HG02798 (cell line): ENCODE measurements around the gene SUPT3H.
"Not testable (repeated sequence)": the region's sequence is repeated elsewhere in the genome, so short reads cannot be mapped to it uniquely, and the experiment has no call there.

Experiments
- ATAC-seq: cut with Tn5 transposase; IDR thresholded peaks from one replicate; pipeline ENCODE4 v1.9.1; 2021; ENCODE audit warnings: mild to moderate bottlenecking; ENCODE audit not compliant: unreplicated experiment, poor library complexity

Gene SUPT3H

DNA sequence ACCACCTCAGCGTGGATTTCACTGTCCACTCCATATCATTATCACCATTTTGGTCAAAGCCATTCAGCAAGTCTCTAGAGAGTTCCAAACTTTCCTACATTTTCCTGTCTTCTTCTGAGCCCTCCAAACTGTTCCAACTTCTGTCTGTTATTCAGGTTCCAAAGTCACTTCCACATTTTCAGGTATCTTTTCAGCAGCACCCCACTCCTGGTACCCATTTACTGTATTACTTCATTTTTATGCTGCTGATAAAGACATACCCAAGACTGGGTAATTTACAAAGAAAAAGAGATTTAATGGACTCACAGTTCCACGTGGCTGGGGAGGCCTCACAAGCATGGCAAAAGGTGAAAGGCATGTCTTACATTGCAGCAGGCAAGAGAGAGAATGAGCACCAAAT lies 512.5 kb downstream of the SUPT3H start:
- ATAC-seq = not testable (repeated sequence)

DNA sequence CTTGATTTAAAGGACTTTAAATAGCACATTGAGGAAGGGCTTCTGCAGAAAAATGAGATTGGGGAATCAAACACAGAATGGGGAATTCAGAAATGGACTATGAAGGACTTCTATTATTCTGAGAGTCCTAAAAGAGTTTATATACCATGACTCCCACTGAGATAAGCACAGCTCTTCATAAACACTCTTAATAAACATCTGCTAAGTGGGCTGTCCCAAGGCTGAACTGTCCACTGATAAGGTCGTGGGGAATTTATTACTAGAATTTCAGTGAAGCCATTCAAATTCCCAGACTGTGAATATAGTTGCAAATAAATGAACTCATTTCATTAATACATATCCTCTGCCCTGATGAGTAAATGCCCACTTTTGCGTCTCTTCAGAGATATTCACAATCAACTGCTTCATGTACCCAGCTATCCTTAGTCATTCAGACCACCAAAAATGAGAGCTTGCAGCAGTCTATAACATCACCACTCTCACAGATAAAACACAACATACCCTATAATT lies 517.8 kb downstream of the SUPT3H start:
- ATAC-seq = no peak

DNA sequence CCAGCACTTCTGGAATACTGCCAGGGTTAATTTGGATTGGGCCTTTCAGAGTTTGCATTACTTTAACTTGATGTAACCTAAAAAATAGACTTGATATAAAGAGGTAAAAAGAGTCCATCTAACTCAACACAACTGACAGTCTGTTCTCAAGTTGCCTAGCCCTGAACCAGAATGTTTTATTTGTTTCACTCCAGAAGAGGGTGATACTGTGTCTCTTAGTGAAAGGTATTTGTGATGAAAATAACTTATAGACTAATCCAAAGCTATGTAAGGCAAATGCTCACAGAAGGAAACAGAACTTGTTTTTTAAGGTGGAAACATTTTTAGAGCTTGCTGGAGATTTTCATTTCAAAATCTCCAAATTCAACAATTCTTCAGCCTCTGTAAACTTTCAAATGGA lies 518.7 kb downstream of the SUPT3H start:
- no peak for ATAC-seq

DNA sequence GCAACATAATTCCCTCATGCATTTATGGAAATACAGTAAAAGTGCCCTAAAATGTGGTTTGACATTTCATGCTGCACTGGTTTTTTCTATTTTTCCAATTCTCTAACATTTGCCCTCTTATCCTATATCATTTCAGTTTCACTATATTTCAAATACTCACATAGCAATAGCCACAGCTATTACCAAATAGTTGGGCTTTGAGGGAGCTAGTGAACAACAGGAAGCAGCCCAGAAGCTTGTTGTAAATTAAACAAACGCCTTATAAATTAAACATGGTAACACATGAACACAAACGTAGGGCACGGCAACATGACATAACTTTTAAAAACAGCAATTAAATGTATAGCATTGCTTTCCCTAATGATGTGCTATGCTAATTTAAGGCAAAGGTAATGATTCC lies 521.3 kb downstream of the SUPT3H start:
- ATAC-seq = no peak

DNA sequence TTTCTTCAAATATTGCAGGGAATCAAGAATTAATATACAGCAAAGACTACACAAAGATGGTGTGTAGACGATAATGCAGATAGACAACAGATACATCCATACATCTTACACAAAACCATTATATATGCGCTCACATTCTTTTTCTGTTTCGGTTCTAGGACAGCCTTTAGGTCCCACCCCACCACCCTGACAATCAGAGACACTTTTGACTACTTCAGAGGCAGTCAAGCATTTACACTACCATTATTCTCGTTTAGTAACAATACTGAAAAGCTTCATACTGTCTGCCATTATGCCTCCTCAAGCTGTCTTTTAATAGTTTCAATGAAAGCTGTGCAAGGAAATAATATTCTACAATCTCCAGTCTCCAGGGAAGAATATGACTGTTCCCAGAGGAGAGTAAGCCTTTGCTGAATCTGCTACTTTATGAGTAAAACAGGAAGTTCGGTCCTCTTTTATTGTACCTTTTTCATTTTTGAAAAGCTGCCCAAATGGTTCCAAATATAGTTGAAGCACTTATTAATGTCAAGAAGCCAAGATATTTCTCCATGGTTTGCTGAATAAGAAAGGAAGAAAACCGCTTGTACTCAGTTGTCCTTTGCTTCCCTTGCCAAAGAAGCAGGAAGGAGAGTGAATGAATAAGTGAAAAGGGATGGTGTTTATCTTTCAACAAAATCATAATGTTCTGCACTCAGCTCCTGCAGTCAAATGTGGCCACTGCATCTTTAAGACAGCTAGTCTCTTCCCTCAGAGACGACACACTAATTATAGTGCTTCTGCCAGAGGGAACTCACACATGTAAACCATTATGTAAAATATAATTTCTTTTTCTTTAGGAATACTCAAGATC lies 521.9 kb downstream of the SUPT3H start:
- ATAC-seq = no peak

DNA sequence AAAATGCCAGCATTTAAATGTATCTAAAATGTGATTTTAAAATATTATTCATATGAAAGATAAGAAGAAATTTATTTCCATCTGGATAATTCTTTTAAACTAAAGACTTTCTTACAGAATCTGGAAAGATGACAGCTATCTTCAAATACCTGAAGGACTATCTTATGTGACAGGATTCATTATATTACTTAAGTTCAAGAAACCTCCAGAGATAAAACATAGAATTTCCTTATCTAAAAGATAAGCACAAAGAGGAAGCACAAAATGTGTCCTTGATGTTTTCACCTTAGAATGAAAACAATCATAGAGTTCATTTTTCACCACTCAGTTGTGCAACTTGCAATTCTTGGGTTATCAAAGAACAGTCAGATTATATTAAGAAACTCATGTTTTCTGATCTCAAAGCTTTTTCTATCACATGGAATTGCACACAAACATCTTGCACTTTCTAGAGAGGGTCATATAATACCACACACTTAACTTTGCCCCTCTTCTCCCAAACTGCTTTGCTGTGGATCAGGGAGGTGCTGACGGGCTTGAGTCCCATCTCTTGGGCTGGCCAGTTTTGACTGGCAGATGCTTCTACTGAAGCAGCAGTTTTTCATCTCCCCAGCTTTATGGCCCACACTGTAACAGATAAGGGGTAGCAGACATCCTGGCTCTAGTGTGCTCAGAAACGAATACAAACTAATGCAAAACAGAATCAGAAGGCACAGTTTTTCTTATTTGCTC lies 522.9 kb downstream of the SUPT3H start:
- no peak for ATAC-seq

DNA sequence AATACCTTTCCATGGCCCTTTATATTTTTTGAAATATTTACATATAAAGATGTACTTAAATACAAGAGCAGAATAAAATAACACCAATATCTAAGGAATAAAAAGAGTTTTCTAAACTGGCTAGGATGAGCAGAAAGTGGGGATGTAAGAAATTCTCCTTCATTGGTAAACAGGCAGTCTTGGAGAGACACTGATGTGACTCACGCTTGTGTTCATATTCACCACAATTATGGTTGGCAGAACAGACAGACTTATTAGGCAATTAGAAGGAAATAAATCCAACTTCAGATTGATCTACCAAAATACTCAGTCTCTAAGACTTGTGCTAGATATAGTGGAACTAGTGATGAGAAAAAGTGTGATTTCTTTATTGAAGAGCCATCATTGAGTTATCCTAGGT lies 526.6 kb downstream of the SUPT3H start:
- ATAC-seq = no peak

DNA sequence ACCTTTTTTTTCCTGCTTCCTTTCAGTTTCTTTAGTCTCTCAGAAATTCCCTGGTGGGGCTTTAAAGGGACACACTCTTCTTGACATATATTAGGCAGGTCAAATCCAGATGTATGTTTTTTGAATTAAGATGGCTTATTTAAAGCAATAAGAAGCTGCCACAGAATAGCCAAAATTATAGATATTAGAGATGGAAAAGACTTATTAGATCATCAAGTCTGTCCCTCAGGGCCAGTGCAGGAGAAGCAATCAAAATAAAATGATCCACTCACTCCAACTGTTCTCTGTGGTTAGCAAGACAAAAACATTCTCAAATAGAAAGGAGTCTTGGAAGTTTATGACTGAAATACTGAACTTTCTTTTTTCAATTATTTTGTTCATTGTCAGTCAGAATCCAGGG lies 527.4 kb downstream of the SUPT3H start:
- no peak for ATAC-seq

DNA sequence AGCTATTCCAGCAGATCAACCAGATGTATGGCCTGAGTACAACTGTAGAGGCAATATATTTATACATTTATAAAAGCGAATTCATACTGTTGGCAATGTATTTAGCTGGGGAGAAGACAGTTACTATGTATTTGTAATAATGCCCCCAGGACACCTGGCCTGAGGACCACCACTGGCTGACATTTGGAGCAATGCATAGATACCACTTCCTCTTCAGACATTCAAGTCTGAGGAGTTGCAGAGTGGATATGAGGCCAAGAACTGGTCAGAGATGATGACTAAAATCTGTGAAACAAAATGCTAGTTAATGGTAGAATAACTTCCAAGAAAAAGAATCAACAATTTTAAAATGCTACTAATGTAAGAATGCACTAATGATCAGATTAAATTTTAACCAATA lies 527.9 kb downstream of the SUPT3H start:
- no peak for ATAC-seq

DNA sequence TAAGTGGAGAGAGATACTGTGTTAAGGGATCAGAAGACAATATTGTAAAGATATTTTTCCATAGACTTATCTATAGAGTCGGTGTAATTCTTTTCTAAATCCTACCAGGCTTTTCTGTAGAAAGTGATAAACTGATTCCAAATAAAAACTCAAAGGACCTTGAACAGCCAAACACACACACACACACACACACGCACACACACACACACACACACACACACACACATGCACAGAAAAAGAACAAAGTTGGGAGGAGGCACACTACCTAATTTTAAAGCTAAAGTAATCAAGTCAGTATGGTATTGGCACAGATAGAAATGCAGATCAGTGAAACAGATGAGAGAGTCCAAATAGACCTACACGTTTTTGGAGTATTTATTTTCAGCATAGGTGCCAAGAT lies 534.0 kb downstream of the SUPT3H start:
- no peak for ATAC-seq

DNA sequence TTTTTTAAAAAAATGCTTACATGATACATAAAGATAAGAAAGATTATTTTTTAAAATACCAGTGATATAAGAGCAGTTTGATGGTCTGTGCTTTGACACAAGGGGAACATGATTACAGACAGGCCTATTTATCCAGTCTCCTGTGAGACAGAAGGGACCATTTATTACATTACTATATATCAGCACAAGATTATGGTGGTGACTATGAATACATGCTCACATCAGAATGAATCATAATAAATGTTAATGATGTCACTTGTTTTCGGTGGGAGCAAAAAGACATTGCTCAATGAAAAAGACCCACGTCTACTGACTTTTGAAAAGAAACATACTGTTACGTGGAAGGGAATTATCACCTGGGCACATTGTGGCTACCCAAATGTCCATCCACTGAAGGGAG lies 535.1 kb downstream of the SUPT3H start:
- no peak for ATAC-seq

DNA sequence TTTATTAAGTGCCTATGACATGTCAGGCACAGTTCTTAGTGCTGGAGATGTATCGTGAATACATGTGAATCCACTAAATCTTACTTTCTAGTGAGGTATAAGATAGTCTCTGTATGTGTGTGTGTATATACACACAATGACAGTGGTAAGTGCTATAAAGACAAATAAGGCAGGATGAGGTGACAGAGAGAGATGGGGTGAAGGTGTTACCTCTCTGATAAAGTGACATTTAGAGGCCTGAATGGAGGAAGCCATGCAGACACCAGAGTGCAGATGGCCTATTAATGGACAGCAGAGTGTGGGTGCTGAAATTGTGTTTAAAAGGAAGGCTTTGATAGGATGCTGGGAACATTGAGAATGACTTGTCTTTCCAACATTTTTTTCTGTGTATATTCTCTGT lies 535.9 kb downstream of the SUPT3H start:
- no peak for ATAC-seq

DNA sequence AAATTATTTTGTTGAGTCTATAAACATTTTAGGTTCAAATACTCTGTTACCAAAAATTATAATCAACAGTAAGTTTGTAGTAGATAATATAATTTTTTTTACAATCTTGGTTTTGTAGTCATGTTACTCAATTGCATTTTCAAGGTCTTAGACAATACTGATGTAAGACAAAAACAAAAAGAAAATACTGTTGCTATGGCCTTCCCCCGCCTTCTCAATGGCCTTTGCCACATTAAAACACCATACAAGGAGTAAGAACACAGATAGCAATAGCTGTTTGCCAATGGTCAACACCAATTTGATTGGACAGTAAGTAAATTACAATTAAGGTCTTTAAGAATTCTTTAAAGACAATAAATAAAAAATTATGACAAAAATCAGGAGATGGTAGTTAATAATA lies 540.0 kb downstream of the SUPT3H start:
- no peak for ATAC-seq

DNA sequence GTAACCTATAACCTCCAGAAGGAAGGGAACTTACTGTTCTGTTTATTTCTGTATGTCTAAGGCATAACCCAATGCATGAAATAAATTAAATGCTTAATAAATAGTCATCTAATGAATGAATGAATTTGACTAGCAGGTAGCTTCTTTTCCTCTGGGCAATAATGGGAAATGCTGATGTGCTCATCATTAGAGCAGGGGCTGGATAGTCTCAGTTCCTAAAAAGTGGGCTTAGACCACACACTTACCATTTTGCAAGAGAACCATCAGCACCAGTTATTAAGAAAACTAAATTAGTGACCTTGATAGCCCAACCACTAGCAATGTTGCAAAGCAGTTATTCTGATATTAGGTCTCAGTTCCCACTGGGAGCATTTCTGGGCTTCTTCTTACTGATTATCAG lies 540.5 kb downstream of the SUPT3H start:
- no peak for ATAC-seq

DNA sequence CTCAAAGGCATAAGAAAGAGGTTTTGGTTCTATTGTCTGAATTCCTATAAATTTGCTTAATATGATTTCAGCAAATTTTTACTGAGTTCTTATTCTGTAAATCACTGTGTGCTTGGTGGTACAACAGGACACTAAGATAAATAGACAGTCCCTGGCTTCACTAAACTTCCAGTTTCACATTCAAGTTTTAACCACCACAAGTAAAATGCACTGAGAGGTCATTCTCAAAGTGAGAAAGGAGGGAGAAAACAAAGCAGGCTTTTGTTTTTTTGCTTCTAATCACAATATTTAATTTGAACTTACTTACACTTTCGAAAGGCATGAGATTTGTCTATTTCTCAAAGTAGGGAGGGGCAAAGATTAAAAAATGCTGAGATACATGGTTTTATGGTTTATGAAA lies 544.5 kb downstream of the SUPT3H start:
- ATAC-seq = peak; percentile 68

DNA sequence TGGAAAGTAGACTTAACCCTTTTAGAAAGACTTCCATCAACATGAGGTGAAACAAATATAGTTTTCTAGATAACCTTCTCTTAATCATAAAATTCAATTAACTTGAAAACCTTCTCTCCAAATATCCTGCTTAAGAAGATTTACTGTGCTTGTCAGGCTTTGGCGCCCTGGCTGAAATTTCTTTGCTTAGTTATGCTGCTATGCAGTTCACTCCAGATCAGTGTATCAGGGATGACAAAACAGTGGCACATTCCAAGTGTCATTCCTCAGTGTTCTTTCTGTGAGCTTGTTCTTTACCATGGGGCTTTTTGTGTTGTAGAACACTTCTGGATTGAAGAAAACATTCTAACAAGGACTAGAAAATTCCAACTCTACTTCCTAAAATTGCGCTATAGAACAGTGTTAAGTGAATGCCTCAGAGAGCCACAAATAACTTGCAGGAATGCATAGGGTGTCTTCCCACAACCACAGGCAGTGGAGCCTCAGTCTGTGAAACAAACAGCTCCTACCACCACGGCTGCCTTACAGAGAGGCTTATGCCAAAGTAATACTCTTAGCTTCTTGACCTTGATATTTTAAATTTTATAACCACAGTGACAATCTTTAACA lies 546.6 kb downstream of the SUPT3H start:
- no peak for ATAC-seq

DNA sequence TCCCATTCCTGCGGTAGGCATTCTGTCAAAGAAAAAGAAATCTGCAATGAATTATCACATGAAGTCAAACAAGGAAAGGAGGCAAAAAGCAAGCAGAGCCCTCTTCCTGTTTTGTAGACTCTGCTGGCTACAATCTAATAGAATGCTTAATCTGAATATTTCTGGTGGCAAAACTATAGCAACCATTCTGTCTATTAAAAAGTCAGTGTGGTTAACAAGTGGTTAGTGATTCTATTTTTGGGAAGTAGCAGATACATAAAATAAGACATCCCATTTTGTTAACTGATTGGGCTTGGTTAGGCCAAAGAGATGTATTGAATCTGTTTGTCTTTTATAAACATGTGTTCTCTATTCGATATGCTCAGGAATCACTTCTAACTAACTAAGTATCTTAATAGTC lies 547.9 kb downstream of the SUPT3H start:
- no peak for ATAC-seq

DNA sequence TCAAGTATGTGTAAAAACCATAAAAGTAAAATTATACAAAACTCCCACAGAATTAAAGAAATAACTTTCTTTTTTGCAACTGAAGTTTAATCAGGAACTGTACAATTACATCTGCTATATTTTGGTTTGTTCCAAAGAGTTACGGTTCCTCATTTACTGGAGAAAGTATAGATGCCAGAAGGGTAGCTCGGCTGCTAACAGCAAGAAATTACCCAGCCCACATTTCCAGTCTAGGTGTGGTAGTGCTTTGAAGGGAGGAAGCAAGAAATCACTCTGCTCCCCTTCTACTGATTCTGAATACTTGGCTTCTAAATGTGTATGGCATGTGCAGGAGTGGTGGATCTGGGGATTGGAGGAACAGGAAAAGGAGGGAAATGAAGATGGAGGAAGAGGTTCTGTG lies 549.0 kb downstream of the SUPT3H start:
- ATAC-seq = no peak

DNA sequence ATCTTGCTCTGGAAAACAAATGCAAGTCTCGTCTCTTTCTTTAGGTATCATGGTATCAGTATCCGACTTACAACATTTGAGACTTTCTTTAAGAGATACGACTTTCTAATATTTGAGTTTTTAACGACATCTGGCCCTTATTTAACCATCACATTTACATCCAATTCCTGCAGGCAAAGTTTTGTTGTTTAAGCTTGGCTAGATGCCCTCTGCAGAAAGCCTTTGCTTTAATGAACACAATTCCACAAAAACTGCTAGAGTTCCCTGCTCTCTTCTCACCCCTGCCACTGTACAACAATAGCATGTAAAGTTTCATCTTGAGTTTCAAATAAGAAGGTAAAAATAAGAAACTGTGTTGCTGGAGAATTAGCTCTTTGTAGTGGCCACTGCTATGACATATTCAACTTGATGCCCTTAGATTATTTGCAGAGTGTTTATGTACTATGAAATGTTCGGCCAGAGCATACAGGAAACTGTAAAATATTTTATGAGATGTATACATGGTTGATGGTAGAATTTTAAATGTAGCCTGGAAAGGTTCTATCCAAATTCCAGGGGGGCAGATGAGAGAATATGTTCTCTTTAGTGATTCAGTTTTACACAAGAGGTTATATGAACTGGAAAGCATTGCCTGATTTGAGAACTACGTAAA lies 551.6 kb downstream of the SUPT3H start:
- no peak for ATAC-seq

DNA sequence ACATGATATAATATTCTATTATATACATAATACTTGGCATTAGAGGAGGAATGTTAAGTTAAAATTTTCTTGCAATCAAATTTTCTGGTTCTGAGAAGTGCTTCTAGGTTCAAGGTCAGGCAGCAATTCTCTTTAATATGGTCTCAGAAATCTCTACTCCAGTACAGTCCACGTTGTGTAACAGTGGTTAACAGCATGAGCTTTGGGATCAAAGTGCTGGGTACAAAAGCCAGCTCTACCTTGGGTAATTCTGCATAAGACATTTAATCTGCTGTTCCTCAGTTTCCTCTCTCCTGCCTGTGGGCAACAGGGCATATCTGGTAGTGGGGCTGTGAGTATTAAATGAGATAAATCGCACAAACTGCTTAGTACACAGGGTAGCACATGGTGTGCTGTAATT lies 552.5 kb downstream of the SUPT3H start:
- ATAC-seq = no peak

DNA sequence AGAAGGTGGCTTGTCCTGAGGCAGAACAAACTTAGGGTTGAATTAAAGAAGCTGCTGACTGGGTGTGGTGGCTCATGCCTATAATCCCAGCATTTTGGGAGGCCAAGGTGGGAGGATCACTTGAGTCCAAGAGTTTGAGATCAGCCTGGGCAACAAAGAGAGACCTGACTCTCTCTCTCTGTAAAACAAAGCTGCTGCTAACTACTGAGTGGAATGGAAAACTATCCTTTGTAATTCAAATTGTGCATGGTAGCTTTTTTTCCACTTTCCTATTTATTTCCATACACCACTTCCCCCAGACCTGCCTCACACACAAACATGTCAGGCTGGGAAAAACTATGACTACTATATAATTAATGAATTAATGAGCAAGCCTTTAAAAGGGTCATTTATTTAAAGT lies 553.2 kb downstream of the SUPT3H start:
- ATAC-seq = no peak
